Measurements from ENCODE around the gene RXFP4.
A peak's percentile ranks its signal among the peaks of the same experiment; 100 is the strongest.

Gene RXFP4

DNA sequence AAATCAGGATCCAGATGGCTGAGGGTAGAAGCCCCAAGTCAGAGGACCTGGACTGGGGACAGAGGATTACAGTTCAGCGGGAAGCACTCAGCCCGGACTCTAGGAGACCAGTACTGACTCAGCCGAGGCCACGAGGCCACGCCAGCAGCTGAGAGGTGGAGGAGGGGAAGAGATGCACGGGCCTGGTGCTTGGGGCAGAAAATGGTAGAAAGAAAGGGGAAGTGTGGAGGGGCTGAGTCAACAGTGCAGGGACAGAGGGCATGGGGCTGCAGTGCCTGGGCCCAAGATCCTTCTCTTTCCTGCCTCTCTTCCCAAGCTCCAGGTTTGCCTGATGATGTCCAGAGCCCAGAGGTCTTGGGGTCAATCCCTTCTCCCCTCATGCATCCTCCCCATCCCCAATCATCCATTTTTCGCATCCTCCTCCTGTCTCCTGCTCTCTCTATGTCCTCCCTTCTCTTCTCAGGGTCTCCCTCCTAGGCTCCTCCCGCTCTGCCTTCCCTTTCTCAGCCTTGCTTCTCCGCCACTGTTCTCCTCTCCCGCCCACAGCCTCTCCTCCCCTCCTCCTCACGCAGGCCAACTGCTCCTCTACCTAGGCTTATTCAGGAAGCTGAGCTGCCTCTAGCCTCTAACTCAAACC, 29.2 kb downstream of the RXFP4 start:
- 0 out of 2 replicates have a peak, but pooled peaks cover 3% of the 10 kb centered on the region for H3K36me3 ChIP-seq (ENCODE audit: low read length)
- TF ChIP-seq CTCF (IDR thresholded peaks at IDR 0.05; ENCODE audit: insufficient read depth, low read length, poor library complexity, severe bottlenecking) (no peak), EZH2phosphoT487 (conservative IDR thresholded peaks at IDR 0.05; ENCODE audit: low read length) (no peak)
- H3K27ac ChIP-seq (ENCODE audit: low read depth, low read length), result peak overlapping the region; percentile 71
- no peaks in the 10 kb centered on the region for H3K9me2 ChIP-seq (replicated peaks; ENCODE audit: insufficient read depth, low read length)
- no peak overlapping the region for H2AFZ ChIP-seq (ENCODE audit: low read depth, low read length, severe bottlenecking)
- no peak overlapping the region for H3K4me3 ChIP-seq (ENCODE audit: insufficient read depth, low read length, poor library complexity, severe bottlenecking)
- no peaks in the 10 kb centered on the region for H3K27me3 ChIP-seq (ENCODE audit: low read length)
- peak overlapping the region; percentile 43 for H3K4me2 ChIP-seq (ENCODE audit: low read depth, low read length, poor library complexity, severe bottlenecking)
- no peaks in the 10 kb centered on the region for H3F3A ChIP-seq (ENCODE audit: insufficient read depth)
- H3K9ac ChIP-seq (ENCODE audit: low read length), result peak overlapping the region; percentile 39
- H4K20me1 ChIP-seq (ENCODE audit: low read depth, low read length), result no peaks in the 10 kb centered on the region; the same call in 1 of the 2 replicates
- H3K9me3 ChIP-seq (ENCODE audit: insufficient read depth, low read length), result no peaks in the 10 kb centered on the region
- peaks cover 75% of the 10 kb centered on the region for H3K79me2 ChIP-seq (ENCODE audit: insufficient read depth, low read length)

GRCh38 chr1:155971910-155972809, 30.7 kb downstream of the RXFP4 start:
- Histone ChIP-seq H3K9me2 (replicated peaks; ENCODE audit: insufficient read depth, low read length) (no peaks in the 10 kb centered on the region), H3K9ac (ENCODE audit: low read length) (no peak overlapping the region), H3F3A (ENCODE audit: insufficient read depth) (peaks cover 4% of the 10 kb centered on the region; the same call in 1 of the 2 replicates), H3K79me2 (ENCODE audit: insufficient read depth, low read length) (peaks cover 90% of the 10 kb centered on the region), H4K20me1 (ENCODE audit: low read depth, low read length) (no peaks in the 10 kb centered on the region; the same call in 1 of the 2 replicates), H3K4me3 (ENCODE audit: insufficient read depth, low read length, poor library complexity, severe bottlenecking) (no peak overlapping the region), H3K36me3 (ENCODE audit: low read length) (0 out of 2 replicates have a peak, but pooled peaks cover 3% of the 10 kb centered on the region), H3K9me3 (ENCODE audit: insufficient read depth, low read length) (no peaks in the 10 kb centered on the region), H2AFZ (ENCODE audit: low read depth, low read length, severe bottlenecking) (no peak overlapping the region), H3K4me2 (ENCODE audit: low read depth, low read length, poor library complexity, severe bottlenecking) (peak overlapping the region; percentile 15), H3K27ac (ENCODE audit: low read depth, low read length) (no peak overlapping the region), H3K27me3 (ENCODE audit: low read length) (no peaks in the 10 kb centered on the region)
- no peak for TF ChIP-seq EZH2phosphoT487 (conservative IDR thresholded peaks at IDR 0.05; ENCODE audit: low read length)
- no peak for TF ChIP-seq CTCF (IDR thresholded peaks at IDR 0.05; ENCODE audit: insufficient read depth, low read length, poor library complexity, severe bottlenecking)

- TF ChIP-seq EZH2phosphoT487 (conservative IDR thresholded peaks at IDR 0.05; ENCODE audit: low read length) (no peak), CTCF (IDR thresholded peaks at IDR 0.05; ENCODE audit: insufficient read depth, low read length, poor library complexity, severe bottlenecking) (no peak)
- no peaks in the 10 kb centered on the region for H3K9me3 ChIP-seq (ENCODE audit: insufficient read depth, low read length)
- H3K79me2 ChIP-seq (ENCODE audit: insufficient read depth, low read length), result peaks cover 100% of the 10 kb centered on the region
- H3K9ac ChIP-seq (ENCODE audit: low read length), result no peak overlapping the region
- no peak overlapping the region for H3K4me2 ChIP-seq (ENCODE audit: low read depth, low read length, poor library complexity, severe bottlenecking)
- no peaks in the 10 kb centered on the region for H3K27me3 ChIP-seq (ENCODE audit: low read length)
- H3F3A ChIP-seq (ENCODE audit: insufficient read depth), result peaks cover 8% of the 10 kb centered on the region
- 0 out of 2 replicates have a peak, but pooled peaks cover 3% of the 10 kb centered on the region for H3K36me3 ChIP-seq (ENCODE audit: low read length)
- no peak overlapping the region for H3K27ac ChIP-seq (ENCODE audit: low read depth, low read length)
- no peaks in the 10 kb centered on the region for H3K9me2 ChIP-seq (replicated peaks; ENCODE audit: insufficient read depth, low read length)
- H4K20me1 ChIP-seq (ENCODE audit: low read depth, low read length), result no peaks in the 10 kb centered on the region; the same call in 1 of the 2 replicates
- H3K4me3 ChIP-seq (ENCODE audit: insufficient read depth, low read length, poor library complexity, severe bottlenecking), result no peak overlapping the region
- H2AFZ ChIP-seq (ENCODE audit: low read depth, low read length, severe bottlenecking), result no peak overlapping the region
These were observed 32.3 kb downstream of the RXFP4 start for GRCh38 chr1:155973723-155974122.

Data from SU-DHL-6 (cell line).